GM19099 (cell line): ENCODE results near the gene GATA6.

Source experiments
- POLR2A ChIP-seq: IDR thresholded peaks from 3 replicates; pipeline ENCODE4 v1.6.1; 2011; ENCODE audit warnings: low read depth; ENCODE audit not compliant: insufficient read length; ENCODE audit errors: extremely low read depth

The GATA6 gene

GRCh38 chr18:22204214-22204536 is 34.8 kb downstream of the GATA6 start:
- no peak for TF ChIP-seq POLR2A

GRCh38 chr18:22204996-22205395 is 35.6 kb downstream of the GATA6 start:
- TF ChIP-seq POLR2A = no peak

- no peak for TF ChIP-seq POLR2A
Observed at GRCh38 chr18:22207021-22207758, 37.8 kb downstream of the GATA6 start.

DNA sequence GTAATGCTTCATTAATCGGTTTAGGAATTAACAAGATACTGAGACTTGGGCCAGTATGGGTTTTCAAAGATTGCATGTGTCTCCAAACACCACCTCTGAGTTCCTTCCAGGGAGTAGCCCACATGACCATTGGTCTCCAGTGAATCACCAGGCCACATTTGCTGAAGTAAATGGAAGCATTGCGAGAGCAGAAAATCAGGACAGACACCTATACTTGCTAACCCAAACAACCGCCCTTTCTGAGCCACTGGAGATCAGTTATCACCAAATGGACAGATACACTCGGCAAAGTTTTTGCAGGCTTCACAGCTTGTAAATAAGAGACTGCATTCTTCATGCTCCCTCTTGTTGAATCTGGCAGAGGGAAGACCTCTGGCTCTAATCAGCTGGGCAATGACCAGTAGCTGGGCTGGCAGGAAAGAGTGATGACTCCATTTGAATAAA is 40.9 kb downstream of the GATA6 start:
- no peak for TF ChIP-seq POLR2A

- no peak for TF ChIP-seq POLR2A
Observed at GRCh38 chr18:22211657-22212056, 42.3 kb downstream of the GATA6 start.

GRCh38 chr18:22213333-22213973 is 44.1 kb downstream of the GATA6 start:
- TF ChIP-seq POLR2A = no peak

DNA sequence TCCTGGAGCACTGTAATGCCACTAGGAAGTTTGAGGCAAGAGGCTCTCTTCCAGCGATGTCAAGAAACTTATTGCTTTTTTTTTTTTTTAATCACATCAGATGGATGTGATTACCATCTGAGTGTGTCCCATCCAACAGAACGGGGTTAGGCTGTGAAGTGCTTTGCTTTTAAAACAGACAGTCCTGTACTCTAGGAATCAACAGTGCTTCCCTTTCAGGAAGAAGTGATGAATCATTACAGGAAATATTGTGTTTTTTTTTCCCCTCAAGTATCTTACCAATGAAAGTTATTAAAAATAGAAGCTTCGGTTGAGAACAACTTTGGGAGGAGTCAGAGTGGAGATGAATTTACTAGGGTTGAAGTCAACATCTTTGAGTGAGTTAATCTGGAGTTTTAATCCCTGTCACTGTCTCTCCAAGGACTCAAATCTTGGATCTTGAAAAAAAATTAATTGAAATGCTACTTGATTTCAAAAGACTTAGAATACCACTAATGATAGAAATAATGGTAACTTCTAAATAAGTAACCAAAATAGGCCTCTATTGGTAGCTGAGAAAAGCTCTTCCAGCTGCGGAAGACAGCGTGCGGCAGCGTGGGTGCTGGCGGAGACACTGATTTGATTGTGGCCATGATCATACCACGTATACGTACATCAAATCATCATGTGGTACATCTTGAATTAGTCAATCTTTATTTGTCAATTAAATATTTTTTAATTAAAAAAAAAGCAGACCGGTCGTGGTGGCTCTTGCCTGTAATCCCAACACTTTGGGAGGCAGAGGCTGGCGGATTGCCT is 45.5 kb downstream of the GATA6 start:
- TF ChIP-seq POLR2A = no peak

GRCh38 chr18:22218835-22219234 is 49.4 kb downstream of the GATA6 start:
- no peak for TF ChIP-seq POLR2A

DNA sequence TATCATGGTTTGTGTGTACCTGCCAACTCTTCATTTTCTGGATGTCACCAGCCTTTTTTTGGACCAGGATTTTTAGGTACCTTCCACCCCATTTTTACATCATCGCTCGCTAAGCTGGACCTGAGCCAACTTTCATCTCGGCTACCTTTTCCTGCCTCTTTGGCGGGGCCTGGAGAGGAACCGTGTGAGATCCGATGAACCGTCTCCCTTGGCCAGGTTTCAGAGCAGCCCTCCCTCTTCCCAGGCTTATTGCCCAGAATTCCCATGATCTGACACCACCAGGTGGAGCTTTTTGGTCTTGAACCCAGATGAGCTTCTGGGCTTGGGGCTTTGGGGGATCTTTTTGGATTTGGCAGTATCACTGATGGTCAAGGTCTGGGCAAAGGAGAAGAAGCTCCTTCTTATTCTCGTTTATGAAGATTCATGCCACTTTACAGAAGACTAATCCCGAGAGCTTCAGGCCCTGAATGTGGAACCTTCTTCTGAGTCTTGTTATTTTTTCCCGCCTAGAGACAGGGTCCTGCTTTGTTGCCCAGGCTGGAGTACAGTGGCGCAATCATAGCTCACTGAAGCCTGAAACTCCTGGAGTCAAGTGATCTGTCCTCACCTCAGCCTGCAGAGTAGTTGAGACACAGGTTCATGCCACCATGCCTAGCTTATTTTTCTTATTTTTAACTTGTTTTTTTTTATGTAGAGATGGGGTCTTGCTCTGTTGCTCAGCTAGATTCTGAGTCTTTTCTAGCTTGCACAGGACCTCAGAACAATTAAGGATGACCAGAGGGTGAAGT is 50.4 kb downstream of the GATA6 start:
- TF ChIP-seq POLR2A = no peak

DNA sequence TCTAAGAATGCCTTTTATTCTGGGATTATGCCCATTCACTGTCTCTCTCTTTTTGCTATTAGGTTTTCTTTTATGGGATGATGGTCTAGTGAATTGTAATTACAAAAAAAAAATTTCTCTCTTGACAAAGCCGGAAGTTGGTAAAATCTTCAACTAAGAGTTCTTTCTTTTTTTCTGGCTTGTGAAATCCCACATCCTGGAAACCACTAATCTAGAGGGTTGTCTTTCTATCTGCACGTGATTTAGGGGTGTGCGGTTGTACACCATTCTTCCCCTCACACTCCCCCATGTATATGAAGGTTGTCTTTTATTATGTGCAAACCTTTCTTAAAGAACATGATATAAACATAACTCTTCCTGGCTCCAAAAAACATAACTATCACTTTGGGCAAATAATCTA is 52.0 kb downstream of the GATA6 start:
- no peak for TF ChIP-seq POLR2A

DNA sequence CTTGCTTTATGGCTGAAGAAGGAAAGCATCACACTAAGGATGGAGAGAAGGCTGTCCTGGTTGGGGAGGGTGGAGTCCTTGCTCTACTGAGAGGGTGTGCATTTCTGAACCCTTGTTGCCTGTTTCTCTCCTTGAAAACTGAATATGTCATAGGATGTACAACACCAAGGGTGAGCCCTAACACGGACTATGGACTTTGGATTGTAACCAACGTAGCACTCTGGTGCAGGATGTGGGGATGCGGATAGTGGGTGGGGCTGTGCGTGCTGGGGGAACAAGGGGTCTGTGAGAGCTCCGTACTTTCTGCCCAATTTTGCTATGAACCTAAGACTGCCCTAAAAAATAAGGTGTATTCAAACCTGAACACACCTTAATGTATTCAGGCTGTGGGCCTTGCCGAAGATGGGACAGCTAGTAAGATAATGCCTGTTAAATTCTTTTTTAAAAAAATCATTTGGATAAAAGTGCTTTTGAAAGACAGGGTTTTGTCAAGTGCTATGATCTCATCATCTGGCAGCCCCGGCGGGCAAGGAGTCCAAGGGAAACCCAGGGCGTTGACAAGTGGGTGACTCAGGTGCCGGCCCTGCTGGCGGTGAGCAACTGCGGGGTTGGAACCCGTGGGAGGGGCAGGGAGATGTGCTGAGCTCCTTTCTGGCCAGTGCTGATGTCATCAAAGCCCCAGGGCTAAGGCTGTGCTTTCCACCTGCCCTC is 54.0 kb downstream of the GATA6 start:
- TF ChIP-seq POLR2A = no peak

DNA sequence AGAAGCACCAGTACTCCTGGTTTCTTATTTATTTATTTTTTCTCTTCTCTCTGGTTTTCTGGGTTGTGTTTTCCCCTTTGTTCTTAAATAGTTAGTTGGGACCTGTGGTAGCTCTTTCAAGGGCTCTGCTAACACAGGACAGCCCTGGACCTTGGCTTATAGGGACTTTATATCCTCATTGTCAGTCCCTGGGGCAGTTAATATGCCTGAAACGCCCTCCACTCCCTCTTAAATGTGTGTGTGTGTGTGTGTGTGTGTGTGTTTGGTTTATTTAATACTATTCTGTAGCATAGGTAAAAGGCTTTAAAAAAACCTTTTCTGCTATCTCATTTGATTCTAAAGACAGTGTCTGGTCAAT is 54.6 kb downstream of the GATA6 start:
- no peak for TF ChIP-seq POLR2A

- no peak for TF ChIP-seq POLR2A
Observed at GRCh38 chr18:22224339-22224738, 55.0 kb downstream of the GATA6 start.

DNA sequence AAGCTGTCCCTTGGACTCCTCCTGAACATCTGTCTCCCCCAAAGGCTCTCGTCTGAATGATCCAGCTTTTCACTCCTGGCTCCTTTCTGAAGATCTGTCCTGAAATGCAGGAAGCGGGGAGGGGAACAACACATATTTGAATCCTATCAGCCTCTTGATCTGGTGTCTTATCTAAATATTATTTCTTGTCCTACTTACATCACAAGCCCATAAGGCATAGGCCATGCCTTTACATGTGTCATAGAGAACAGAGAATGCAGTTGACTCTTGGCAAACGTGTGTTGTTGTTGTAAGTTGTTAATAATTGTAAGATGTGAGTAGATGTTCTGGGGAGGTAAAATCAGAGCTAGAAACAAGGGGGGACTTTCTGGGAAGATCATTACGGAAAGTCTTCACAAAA is 57.4 kb downstream of the GATA6 start:
- no peak for TF ChIP-seq POLR2A

DNA sequence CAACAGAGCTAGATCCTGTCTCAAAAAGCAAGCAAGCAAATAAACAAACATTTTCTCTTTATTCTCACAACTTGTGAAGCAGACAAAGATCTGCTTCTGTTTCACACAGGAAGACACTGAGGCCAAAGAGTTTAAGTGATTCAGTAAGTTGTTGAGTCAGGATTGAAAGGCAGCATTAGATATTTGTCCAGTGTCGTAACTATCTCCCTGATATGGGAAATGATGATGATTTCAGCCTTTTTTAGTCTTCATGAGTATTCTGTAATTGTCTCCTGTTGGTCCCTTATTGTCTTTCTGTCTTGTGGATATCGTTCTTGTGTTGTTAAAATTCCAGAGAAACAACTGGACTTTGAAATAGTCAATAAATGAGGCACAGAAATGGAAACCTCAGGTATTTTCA is 59.6 kb downstream of the GATA6 start:
- no peak for TF ChIP-seq POLR2A
